Muscle of back (tissue), 13 donors: Measurements from ENCODE around the gene RBBP9. TPM values are rescaled to one million over a fixed set of nuclear protein-coding genes. Genes with fewer than 3 reads are reported as not detected.
"Not testable (repeated sequence)": the region's sequence is repeated elsewhere in the genome, so short reads cannot be mapped to it uniquely, and the experiment has no call there.

ENCODE experiments used
- DNase-seq, 3 donors: peaks; one replicate each; pipeline versions ENCODE4 v3.0.0 to v3.0.0-alpha.2; 2013
- long read RNA-seq, 9 donors: transcript quantifications; one replicate each; lab custom pipeline, GENCODE V29; 2026
- polyA plus RNA-seq, 10 donors: library from polyadenylated mRNA; unstranded; fragments of 120-200 nt; gene quantifications; one replicate each; pipeline ENCODE4 v1.2.1, GENCODE V29; 2013; ENCODE audit not compliant: insufficient read length in 10 of 10

Gene RBBP9
- 10 to 100 TPM in 8 of 10 donors, 1 to 10 TPM in 2; 9.1 to 15.2 (median 12.6) TPM for polyA plus RNA-seq
- long read RNA-seq, donor 1, transcript RBBP9-201 (5 exons, 3,861 nt) = major isoform, 5 of 5 reads
- long read RNA-seq, donor 1, partial matches to known transcripts = 0 of 5 reads
- long read RNA-seq, donor 1, other reads (novel, unspliced or antisense) = 0 of 5 reads
- long read RNA-seq, donor 2, partial matches to known transcripts = 0 of 6 reads
- long read RNA-seq, donor 2, other reads (novel, unspliced or antisense) = 0 of 6 reads
- long read RNA-seq, donor 3 = 0 reads
- long read RNA-seq, donor 4, partial matches to known transcripts = 0 of 2 reads
- long read RNA-seq, donor 4, other reads (novel, unspliced or antisense) = 0 of 2 reads
- long read RNA-seq, donor 5, transcript RBBP9-201 (5 exons, 3,861 nt) = major isoform, 5 of 8 reads
- long read RNA-seq, donor 5, partial matches to known transcripts = 0 of 8 reads
- long read RNA-seq, donor 5, other reads (novel, unspliced or antisense) = 0 of 8 reads
- long read RNA-seq, donor 6, transcript RBBP9-201 (5 exons, 3,861 nt) = major isoform, 6 of 8 reads
- long read RNA-seq, donor 6, partial matches to known transcripts = 0 of 8 reads
- long read RNA-seq, donor 6, other reads (novel, unspliced or antisense) = 0 of 8 reads
- long read RNA-seq, donor 7, partial matches to known transcripts = 0 of 5 reads
- long read RNA-seq, donor 7, other reads (novel, unspliced or antisense) = 0 of 5 reads
- long read RNA-seq, donor 8, transcript RBBP9-201 (5 exons, 3,861 nt) = major isoform, 5 of 7 reads
- long read RNA-seq, donor 8, partial matches to known transcripts = 0 of 7 reads
- long read RNA-seq, donor 8, other reads (novel, unspliced or antisense) = 0 of 7 reads
- long read RNA-seq, donor 9 = 0 reads

DNA sequence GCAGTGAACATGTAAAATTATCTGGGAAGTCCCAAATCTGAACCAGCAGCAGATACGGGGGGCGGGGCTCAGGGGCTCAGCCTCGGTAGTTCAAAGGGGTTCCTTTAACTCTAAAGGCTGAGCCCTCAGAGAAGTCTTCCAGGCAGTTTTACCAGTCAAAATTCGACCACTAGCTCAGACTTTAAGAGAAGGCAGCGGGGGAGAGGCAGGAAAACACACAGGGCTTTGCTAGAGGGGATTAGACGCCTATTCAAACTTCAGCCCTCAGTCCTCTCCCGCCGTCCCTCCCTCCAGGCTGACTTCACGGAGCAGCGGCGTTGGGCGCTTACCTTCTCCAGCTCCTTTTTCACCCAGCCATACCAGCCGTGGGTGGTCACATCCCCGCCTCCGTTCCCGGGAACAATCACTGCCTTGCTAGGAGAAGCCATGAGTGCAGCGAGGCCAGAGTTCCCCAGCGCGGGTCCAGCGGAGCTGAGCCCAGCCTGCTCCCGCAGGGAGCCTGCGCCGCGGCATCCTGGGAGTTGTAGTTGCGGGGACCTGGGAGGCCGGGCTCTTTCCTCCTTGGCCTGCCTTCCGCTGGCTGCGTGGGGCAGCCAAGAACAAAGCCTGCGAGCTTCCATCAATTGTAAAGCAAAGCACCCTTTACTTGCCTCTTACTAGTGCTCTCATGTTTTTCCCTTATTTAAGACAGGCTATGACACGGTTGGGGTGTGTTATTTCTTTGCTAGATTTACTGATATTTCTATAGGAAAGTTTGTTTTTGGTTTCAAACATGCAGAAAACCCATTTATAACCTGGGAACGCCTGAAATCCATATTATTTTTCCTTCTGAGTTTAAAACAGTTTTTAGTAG, at the start of gene RBBP9:
Gene RBBP9 (minus strand): TSS at position 486 of the 853 bp plus-strand sequence. CDS start 58 bp downstream, at position 428.
- peak; percentile 74 to 95 (median 88) for DNase-seq

DNA sequence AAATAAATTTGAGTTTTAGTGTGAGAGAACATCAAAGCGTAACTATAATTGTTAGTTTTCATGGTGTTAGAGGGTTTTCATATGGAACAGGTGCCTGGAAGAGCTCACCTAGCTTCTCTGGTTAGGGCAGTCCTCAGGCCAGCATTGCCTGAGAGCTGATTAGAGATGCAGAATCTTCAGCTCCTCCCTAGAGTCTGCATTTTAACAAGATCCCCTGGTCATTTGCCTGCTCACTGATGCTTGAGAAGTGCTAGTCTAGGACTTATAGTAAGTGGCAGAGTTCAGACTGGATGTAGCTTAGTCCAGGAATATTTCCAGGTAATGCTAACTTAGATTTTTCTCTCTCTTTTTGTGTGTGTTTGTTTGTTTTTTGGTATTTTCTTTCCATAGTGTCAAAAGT, 48.5 kb upstream of the RBBP9 start:
- no peak for DNase-seq

DNA sequence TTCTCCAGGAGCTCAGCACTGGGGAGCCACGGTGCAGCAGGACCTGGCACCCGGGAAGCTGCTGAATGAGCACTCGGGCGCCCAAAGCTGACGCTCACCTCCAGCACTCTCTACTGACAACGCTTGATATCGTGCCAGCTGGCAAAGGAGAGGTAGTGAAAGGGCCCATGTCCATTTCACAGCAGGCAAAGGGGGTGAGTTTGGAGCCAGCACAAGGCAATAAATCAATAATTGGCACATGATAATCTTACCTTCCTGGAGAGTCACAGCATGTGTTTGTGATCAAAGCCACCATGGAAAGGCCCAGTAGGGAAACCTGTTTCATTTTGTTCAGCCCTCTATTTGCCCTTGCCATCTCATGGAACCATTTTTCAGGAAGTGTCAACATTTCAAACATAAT, 46.9 kb upstream of the RBBP9 start:
- no peak for DNase-seq

GRCh38 chr20:18543216-18543615, 46.2 kb upstream of the RBBP9 start:
- no peak for DNase-seq

DNA sequence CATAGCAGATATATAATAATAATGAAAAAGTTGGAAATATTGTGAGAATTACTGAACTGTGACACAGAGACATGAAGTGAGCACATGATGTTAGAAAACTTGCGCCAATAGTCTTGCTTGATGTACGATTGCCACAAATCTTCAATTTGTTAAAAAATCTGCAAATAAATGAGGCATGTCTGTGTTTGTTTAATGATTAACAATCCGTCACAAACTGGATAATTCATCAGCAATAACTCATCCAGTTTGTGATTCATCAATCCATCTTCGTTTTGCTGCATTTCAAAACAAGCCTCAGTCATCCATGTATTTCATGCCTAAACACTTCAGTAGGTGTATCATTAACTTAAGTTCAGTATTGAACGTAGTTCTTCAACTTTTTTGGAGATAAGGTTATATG, 44.7 kb upstream of the RBBP9 start:
- no peak for DNase-seq

GRCh38 chr20:18537651-18538050, 40.6 kb upstream of the RBBP9 start:
- no peak for DNase-seq

DNA sequence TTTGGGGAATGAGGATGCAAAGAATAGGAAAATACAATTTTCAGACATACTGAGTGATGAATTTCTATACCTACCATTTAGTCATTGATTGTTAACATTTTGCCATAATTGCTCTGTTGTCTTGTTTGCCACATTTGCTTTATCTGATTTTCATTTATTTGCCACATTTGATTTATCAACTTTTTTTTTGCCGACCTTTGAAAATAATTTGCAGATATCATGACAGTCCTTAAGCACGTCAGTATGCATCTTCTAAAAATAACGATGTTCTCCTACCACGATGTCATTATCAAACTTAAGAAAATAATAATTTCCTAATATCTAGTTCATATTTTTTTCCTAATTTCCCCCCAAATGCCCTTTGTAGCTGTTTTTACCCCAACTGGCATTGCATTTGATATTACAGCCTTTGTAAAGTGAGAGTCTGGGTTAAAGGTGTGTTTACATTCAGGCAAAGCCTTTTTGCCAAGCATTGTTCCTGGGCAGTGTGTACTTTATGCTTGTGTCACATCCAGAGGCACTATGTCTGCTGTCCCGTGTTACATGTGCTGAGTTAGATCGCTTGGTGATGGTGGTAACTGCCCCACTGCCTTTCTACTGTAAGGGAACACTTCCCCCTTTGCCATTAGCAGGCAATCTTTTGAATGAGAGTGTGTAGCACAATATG, 37.1 kb upstream of the RBBP9 start:
- DNase-seq = no peak

- DNase-seq = no peak
These were observed 36.5 kb upstream of the RBBP9 start for GRCh38 chr20:18533491-18533890.

DNA sequence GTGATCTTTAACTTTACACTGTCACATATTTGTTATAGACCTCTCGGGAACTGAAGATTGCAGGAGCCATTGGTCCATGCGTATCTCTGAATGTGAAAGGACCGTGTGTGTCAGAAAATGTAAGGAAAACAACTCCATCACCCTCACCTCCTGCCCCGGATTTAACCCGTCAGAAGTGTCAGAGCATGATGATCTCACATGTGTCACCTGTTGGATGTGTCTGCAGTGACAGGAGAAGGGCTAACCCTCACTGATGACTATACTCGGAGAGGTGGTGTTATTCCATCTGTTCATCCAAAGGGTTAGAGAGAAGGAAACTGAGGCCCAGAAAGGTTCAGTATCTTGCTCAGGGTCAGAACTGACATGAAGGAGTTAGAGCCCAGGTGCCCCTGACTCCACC, 35.6 kb upstream of the RBBP9 start:
- no peak for DNase-seq

DNA sequence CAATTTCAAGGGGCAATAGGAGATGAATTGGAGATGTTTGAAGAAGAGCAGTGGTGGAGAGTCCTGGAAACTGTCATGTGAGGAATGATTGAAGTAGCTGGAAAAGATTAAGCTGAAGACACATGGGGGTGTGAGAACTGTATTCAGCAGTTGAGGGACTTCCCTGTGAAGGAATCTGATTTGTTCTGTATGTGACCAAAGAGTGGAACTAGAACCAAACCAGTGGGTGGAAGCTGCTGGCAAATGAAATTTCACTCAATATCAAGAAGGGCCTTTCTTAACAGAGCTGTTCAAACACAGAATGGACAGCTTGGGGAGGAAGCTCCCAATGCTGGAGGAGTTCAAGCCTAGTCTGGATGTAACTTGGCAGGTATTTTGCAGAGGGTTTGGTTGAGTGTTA, 32.0 kb upstream of the RBBP9 start:
- DNase-seq = no peak

GRCh38 chr20:18527836-18528235, 30.8 kb upstream of the RBBP9 start:
- DNase-seq = no peak

GRCh38 chr20:18527339-18527738, 30.3 kb upstream of the RBBP9 start:
- DNase-seq = no peak

DNA sequence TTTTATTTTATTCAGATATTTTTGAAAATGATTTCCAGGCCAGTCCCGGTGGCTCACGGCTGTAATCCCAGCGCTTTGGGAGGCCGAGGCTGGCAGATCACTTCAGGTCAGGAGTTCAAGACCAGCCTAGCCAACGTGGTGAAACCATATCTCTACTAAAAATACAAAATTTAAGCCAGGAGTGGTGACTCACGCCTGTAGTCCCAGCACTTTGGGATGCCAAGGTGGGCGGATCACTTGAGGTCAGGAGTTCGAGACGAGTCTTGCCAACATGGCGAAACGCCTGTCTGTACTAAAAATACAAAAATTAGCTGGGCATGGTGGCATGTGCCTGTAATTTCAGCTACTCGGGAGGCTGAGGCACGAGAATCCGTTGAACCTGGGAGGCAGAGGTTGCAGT, 29.7 kb upstream of the RBBP9 start:
- DNase-seq = not testable (repeated sequence)

GRCh38 chr20:18524646-18525045, 27.6 kb upstream of the RBBP9 start:
- DNase-seq = peak in 1 of 3 donors; percentile 7

- no peak for DNase-seq
These were observed 26.0 kb upstream of the RBBP9 start for GRCh38 chr20:18523066-18523465.

- not testable (repeated sequence) for DNase-seq
These were observed 25.0 kb upstream of the RBBP9 start for GRCh38 chr20:18522066-18522465.

GRCh38 chr20:18515973-18516372, 18.9 kb upstream of the RBBP9 start:
- DNase-seq = no peak

DNA sequence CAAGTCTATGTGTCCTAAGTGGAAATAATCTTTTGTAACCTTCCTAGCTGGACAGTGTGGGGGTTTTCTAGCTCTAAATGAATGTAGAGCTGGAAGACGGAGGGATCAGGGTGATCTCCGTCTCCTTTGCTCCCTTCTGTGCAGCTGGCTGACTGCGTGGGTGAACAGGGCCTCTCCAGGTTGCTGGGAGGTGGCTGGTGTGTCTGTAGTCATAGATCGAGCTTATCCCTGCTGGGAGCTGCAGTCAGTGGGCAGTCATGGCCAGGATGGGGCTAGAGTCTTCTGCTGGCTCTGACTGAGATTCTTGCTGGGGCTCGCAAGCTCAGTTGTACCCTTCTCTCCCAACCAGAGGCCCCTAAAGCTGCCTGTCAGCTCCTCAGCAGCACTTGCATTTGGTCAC, 17.1 kb upstream of the RBBP9 start:
- no peak for DNase-seq

- no peak for DNase-seq
These were observed 16.2 kb upstream of the RBBP9 start for GRCh38 chr20:18513208-18513607.

- DNase-seq = no peak
These were observed 14.5 kb upstream of the RBBP9 start for GRCh38 chr20:18511571-18511970.
